ENCODE data around the gene RPS2. TPM values are rescaled to one million over a fixed set of nuclear protein-coding genes. Genes with fewer than 3 reads are reported as not detected.

Gene RPS2
- total and polyA plus RNA-seq, 2 donors (not counting 1 experiment from before 2014, with no cell fraction given), result 1,683 to 2,596 TPM

DNA sequence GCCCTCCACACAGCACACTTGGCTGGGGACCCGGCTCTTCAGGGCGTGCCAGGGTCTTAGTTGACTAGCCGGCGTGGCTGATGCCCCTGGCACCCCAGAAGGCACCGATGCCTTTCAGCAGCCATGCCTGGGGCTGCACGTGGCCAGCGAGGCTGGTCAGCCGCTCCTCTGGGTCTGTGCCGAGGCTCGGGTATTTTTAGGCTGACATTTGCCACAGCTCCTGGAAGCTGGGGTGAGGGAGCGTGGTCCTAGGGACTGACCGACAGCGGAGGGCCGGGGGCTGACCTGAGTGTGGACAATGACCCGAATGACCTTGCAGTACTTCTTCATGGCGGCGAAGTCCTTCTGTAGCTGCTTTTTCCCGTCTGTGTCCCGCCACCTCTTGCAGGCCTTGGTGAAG, 14.1 kb downstream of the RPS2 start:
- no peak for DNase-seq (ENCODE audit: low read depth in 2 of 2)
- Histone ChIP-seq H2AFZ (ENCODE audit: low read length) (no peak overlapping the region), H3K27ac (ENCODE audit: insufficient read depth, low read length) (no peak overlapping the region)

DNA sequence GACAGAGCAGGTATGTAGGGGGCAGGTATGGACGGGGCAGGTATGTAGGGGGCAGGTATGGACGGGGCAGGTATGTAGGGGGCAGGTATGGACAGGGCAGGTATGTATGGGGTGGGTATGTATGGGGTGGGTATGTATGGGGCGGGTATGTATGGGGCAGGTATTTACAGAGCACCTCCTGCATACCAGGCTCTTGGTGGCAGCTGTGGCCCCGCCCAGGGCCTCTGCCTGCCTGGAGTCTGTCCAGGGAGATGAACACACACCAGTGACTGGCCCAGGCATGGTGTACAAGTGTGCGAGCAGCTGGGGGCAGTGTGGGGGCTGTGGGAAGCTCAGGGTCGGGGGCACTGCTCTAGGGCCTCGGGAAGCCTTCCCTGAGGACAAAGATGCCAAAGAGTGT, 14.6 kb downstream of the RPS2 start:
- DNase-seq (ENCODE audit: low read depth in 2 of 2), result no peak
- H4K20me1 ChIP-seq (ENCODE audit: control insufficient read depth, extremely low read depth, insufficient read depth, low read length), result no peaks in the 10 kb centered on the region
- H3K4me3 ChIP-seq (replicated peaks in 1 of 4; ENCODE audit: control extremely low read depth in 1 of 4, insufficient read depth in 1 of 4, low read depth in 3 of 4, low read length in 4 of 4), result no peak overlapping the region
- no peaks in the 10 kb centered on the region for H3K4me1 ChIP-seq (ENCODE audit: control insufficient read depth, extremely low read depth, insufficient read depth, low read length)
- no peak overlapping the region for H2AFZ ChIP-seq (ENCODE audit: low read length)
- TF ChIP-seq, protein P1, sequence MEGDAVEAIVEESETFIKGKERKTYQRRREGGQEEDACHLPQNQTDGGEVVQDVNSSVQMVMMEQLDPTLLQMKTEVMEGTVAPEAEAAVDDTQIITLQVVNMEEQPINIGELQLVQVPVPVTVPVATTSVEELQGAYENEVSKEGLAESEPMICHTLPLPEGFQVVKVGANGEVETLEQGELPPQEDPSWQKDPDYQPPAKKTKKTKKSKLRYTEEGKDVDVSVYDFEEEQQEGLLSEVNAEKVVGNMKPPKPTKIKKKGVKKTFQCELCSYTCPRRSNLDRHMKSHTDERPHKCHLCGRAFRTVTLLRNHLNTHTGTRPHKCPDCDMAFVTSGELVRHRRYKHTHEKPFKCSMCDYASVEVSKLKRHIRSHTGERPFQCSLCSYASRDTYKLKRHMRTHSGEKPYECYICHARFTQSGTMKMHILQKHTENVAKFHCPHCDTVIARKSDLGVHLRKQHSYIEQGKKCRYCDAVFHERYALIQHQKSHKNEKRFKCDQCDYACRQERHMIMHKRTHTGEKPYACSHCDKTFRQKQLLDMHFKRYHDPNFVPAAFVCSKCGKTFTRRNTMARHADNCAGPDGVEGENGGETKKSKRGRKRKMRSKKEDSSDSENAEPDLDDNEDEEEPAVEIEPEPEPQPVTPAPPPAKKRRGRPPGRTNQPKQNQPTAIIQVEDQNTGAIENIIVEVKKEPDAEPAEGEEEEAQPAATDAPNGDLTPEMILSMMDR (conservative IDR thresholded peaks at IDR 0.05 in 1 of 2, IDR thresholded peaks at IDR 0.05 in 1 of 2; ENCODE audit: low read depth in 1 of 2, low read length in 2 of 2), result no peak
- no peak for TF ChIP-seq EZH2 (IDR thresholded peaks at IDR 0.05; ENCODE audit: low read length, missing control alignments)
- H3K9ac ChIP-seq (ENCODE audit: insufficient read depth, low read length), result no peak overlapping the region
- H3K36me3 ChIP-seq (ENCODE audit: control insufficient read depth, insufficient read depth, low read length), result no peaks in the 10 kb centered on the region
- H3K79me2 ChIP-seq (ENCODE audit: control insufficient read depth, insufficient read depth, low read length), result no peaks in the 10 kb centered on the region
- no peaks in the 10 kb centered on the region for H3K9me3 ChIP-seq (ENCODE audit: control insufficient read depth, insufficient read depth, low read depth, low read length)
- no peak overlapping the region for H3K27ac ChIP-seq (ENCODE audit: insufficient read depth, low read length)
- H3K27me3 ChIP-seq (ENCODE audit: control insufficient read depth, insufficient read depth, low read length), result no peaks in the 10 kb centered on the region
- H3K4me2 ChIP-seq (ENCODE audit: extremely low read depth, insufficient read depth, low read length), result no peak overlapping the region

More for the DNA sequence above, 14.1 kb downstream of the RPS2 start:
- H3K4me2 ChIP-seq (ENCODE audit: extremely low read depth, insufficient read depth, low read length), result no peak overlapping the region
- no peaks in the 10 kb centered on the region for H3K4me1 ChIP-seq (ENCODE audit: control insufficient read depth, extremely low read depth, insufficient read depth, low read length)
- no peaks in the 10 kb centered on the region for H3K79me2 ChIP-seq (ENCODE audit: control insufficient read depth, insufficient read depth, low read length)
- H4K20me1 ChIP-seq (ENCODE audit: control insufficient read depth, extremely low read depth, insufficient read depth, low read length), result no peaks in the 10 kb centered on the region
- H3K27me3 ChIP-seq (ENCODE audit: control insufficient read depth, insufficient read depth, low read length), result no peaks in the 10 kb centered on the region
- H3K9ac ChIP-seq (ENCODE audit: insufficient read depth, low read length), result no peak overlapping the region
- H3K4me3 ChIP-seq (replicated peaks in 1 of 4; ENCODE audit: control extremely low read depth in 1 of 4, insufficient read depth in 1 of 4, low read depth in 3 of 4, low read length in 4 of 4), result no peak overlapping the region
- no peak for TF ChIP-seq EZH2 (IDR thresholded peaks at IDR 0.05; ENCODE audit: low read length, missing control alignments)
- TF ChIP-seq, protein P1 (conservative IDR thresholded peaks at IDR 0.05 in 1 of 2, IDR thresholded peaks at IDR 0.05 in 1 of 2; ENCODE audit: low read depth in 1 of 2, low read length in 2 of 2), result no peak
- H3K9me3 ChIP-seq (ENCODE audit: control insufficient read depth, insufficient read depth, low read depth, low read length), result no peaks in the 10 kb centered on the region
- H3K36me3 ChIP-seq (ENCODE audit: control insufficient read depth, insufficient read depth, low read length), result no peaks in the 10 kb centered on the region

DNA sequence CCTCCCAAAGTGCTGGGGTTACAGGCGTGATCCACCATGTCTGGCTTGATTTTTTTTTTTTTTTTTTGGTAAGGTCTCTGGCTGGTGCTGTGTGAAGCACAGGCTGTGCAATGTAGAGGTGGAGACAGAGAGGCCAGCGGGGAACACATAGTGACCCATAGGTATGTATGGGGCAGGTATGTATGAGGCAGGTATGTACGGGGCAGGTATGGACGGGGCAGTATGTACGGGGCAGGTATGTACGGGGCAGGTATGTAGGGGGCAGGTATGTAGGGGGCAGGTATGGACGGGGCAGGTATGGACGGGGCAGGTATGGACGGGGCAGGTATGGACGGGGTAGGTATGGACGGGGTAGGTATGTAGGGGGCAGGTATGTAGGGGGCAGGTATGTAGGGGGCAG, 15.1 kb downstream of the RPS2 start:
- H3K4me1 ChIP-seq (ENCODE audit: control insufficient read depth, extremely low read depth, insufficient read depth, low read length), result no peaks in the 10 kb centered on the region
- no peaks in the 10 kb centered on the region for H3K36me3 ChIP-seq (ENCODE audit: control insufficient read depth, insufficient read depth, low read length)
- no peaks in the 10 kb centered on the region for H4K20me1 ChIP-seq (ENCODE audit: control insufficient read depth, extremely low read depth, insufficient read depth, low read length)
- DNase-seq (ENCODE audit: low read depth in 2 of 2), result no peak
- H3K79me2 ChIP-seq (ENCODE audit: control insufficient read depth, insufficient read depth, low read length), result no peaks in the 10 kb centered on the region
- H3K9me3 ChIP-seq (ENCODE audit: control insufficient read depth, insufficient read depth, low read depth, low read length), result no peaks in the 10 kb centered on the region
- H3K4me2 ChIP-seq (ENCODE audit: extremely low read depth, insufficient read depth, low read length), result no peak overlapping the region
- no peak overlapping the region for H3K27ac ChIP-seq (ENCODE audit: insufficient read depth, low read length)
- no peak overlapping the region for H3K9ac ChIP-seq (ENCODE audit: insufficient read depth, low read length)
- no peak overlapping the region for H2AFZ ChIP-seq (ENCODE audit: low read length)
- TF ChIP-seq EZH2 (IDR thresholded peaks at IDR 0.05; ENCODE audit: low read length, missing control alignments), result no peak
- TF ChIP-seq, protein P1 (conservative IDR thresholded peaks at IDR 0.05 in 1 of 2, IDR thresholded peaks at IDR 0.05 in 1 of 2; ENCODE audit: low read depth in 1 of 2, low read length in 2 of 2), result no peak
- H3K27me3 ChIP-seq (ENCODE audit: control insufficient read depth, insufficient read depth, low read length), result no peaks in the 10 kb centered on the region
- no peak overlapping the region for H3K4me3 ChIP-seq (replicated peaks in 1 of 4; ENCODE audit: control extremely low read depth in 1 of 4, insufficient read depth in 1 of 4, low read depth in 3 of 4, low read length in 4 of 4)

Measured in fibroblast of lung (primary cell).